GM21528 (cell line): ENCODE data around the gene UBXN2A.

Source experiments
- ATAC-seq: cut with Tn5 transposase; IDR thresholded peaks from one replicate; pipeline ENCODE4 v1.9.1; 2021; ENCODE audit warnings: mild to moderate bottlenecking, moderate library complexity; ENCODE audit not compliant: unreplicated experiment, low FRiP score

The UBXN2A gene

GRCh38 chr2:23939987-23940717 is at the start of gene UBXN2A:
TSS of gene UBXN2A (plus strand) at chr2:23940463. CDS start at chr2:23958315, 17,852 bp downstream.
- peak; percentile 79 for ATAC-seq

GRCh38 chr2:23900133-23900532 is 40.1 kb upstream of the UBXN2A start:
- ATAC-seq = no peak

- no peak for ATAC-seq
Measured at GRCh38 chr2:23900541-23901322, 39.5 kb upstream of the UBXN2A start.

GRCh38 chr2:23901966-23902846 is 38.1 kb upstream of the UBXN2A start:
- ATAC-seq = no peak

- ATAC-seq = no peak
Measured at GRCh38 chr2:23903034-23903433, 37.2 kb upstream of the UBXN2A start.

- no peak for ATAC-seq
Measured at GRCh38 chr2:23904215-23904614, 36.0 kb upstream of the UBXN2A start.

GRCh38 chr2:23904692-23905091 is 35.6 kb upstream of the UBXN2A start:
- ATAC-seq = no peak

GRCh38 chr2:23905155-23905554 is 35.1 kb upstream of the UBXN2A start:
- ATAC-seq = no peak

- no peak for ATAC-seq
Measured at GRCh38 chr2:23912054-23912453, 28.2 kb upstream of the UBXN2A start.

- ATAC-seq = no peak
Measured at GRCh38 chr2:23915327-23915726, 24.9 kb upstream of the UBXN2A start.

GRCh38 chr2:23916727-23917405 is 23.4 kb upstream of the UBXN2A start:
- ATAC-seq = peak; percentile 56

- ATAC-seq = no peak
Measured at GRCh38 chr2:23918837-23919489, 21.3 kb upstream of the UBXN2A start.

- ATAC-seq = no peak
Measured at GRCh38 chr2:23924589-23925359, 15.5 kb upstream of the UBXN2A start.

GRCh38 chr2:23925702-23926289 is 14.5 kb upstream of the UBXN2A start:
- peak; percentile 59 for ATAC-seq

- peak; percentile 35 for ATAC-seq
Measured at GRCh38 chr2:23926290-23926749, 13.9 kb upstream of the UBXN2A start.

GRCh38 chr2:23926750-23927571 is 13.3 kb upstream of the UBXN2A start, which contains the start of gene ATAD2B:
TSS of gene ATAD2B (minus strand) at chr2:23927123. CDS start at chr2:23926770, 353 bp downstream.
- ATAC-seq = peak; percentile 77

GRCh38 chr2:23934259-23934658 is 6.0 kb upstream of the UBXN2A start:
- ATAC-seq = no peak
